ENCODE results near the gene SPEF1. TPM values are rescaled to one million over a fixed set of nuclear protein-coding genes. Genes with fewer than 3 reads are reported as not detected.

SPEF1 gene
- total and polyA plus RNA-seq, 2 of the 13 experiments (the other 11 are each of a cell fraction or from before 2014, with no cell fraction given): 0.11 to 0.27 TPM

- H3K9me3 ChIP-seq (ENCODE audit: low read length): no peaks in the 10 kb centered on the region
- H3K27me3 ChIP-seq (ENCODE audit: control insufficient read depth in 1 of 2, insufficient read depth in 2 of 2, low read length in 2 of 2): no peaks in the 10 kb centered on the region
- no peak overlapping the region for H2AFZ ChIP-seq (ENCODE audit: low read length)
- no peak overlapping the region for H3K27ac ChIP-seq (ENCODE audit: extremely low read length, insufficient read depth, low read length)
- WGBS (ENCODE audit: low lambda C conversion rate): 86% methylated on average over 4 of the region's 5 CpGs
- peaks cover 34 to 37% of the 10 kb centered on the region in 2 experiments; a peak in 4 of 5 replicates for H3K36me3 ChIP-seq (replicated peaks in 1 of 2; ENCODE audit: control insufficient read depth in 1 of 2, insufficient read depth in 2 of 2, low read length in 2 of 2)
- H3K9ac ChIP-seq (ENCODE audit: insufficient read depth, low read depth, low read length): no peak overlapping the region
- DNase-seq (ENCODE audit: low spot score) (no peak), ATAC-seq (no peak), FAIRE-seq (no peak)
- H4K20me1 ChIP-seq (ENCODE audit: insufficient read depth, low read length): no peaks in the 10 kb centered on the region
- no peaks in the 10 kb centered on the region for H3K4me1 ChIP-seq (ENCODE audit: insufficient read depth, low read length)
- in situ Hi-C loops (cut with HindIII; ENCODE audit: extremely low pct_ligation_motif_present, low pct_unique_long_range_greater_than_20kb): no loop called here
- CTCF ChIA-PET (ENCODE audit: low intra/inter-chr PET ratio, low total read pairs): no interaction called here
- H3K4me3 ChIP-seq (replicated peaks in 1 of 3; ENCODE audit: insufficient read depth in 1 of 3, low read depth in 2 of 3, low read length in 3 of 3): no peak overlapping the region
- TF ChIP-seq MAFK (conservative IDR thresholded peaks at IDR 0.05 in 1 of 2, IDR thresholded peaks at IDR 0.05 in 1 of 2; ENCODE audit: low read length in 2 of 2): peak; percentile 17 to 19; a peak in 1 of 4 replicates
- no peak for TF ChIP-seq YY1 (IDR thresholded peaks at IDR 0.05; ENCODE audit: insufficient read depth, insufficient replicate concordance, low read depth, low read length)
- TF ChIP-seq HNF4A (CRISPR knock-in tag; IDR thresholded peaks at IDR 0.05): peak; percentile 34; the same call in 1 of the 2 replicates
- BruUV-seq (replicated peaks): no TSS peak
- peaks cover 2% of the 10 kb centered on the region for H3K79me2 ChIP-seq (ENCODE audit: insufficient read depth, low read length)
- H3K4me2 ChIP-seq (ENCODE audit: low read depth, low read length): no peak overlapping the region
- intact Hi-C loops (cut with micrococcal nuclease; ENCODE audit: unreplicated experiment): no loop called here
- POLR2A ChIA-PET: interaction anchor here (3.9 kb wide), 1 partner anchor 12 kb away, joined by 21 read pairs; the partner anchor contains the start of gene ADISSP
These were observed 25.3 kb downstream of the SPEF1 start for GRCh38 chr20:3755814-3756480.

- FAIRE-seq (no peak), ATAC-seq (no peak), DNase-seq (ENCODE audit: low spot score) (no peak)
- intact Hi-C loops (cut with micrococcal nuclease; ENCODE audit: unreplicated experiment) (no loop called here), in situ Hi-C loops (cut with HindIII; ENCODE audit: extremely low pct_ligation_motif_present, low pct_unique_long_range_greater_than_20kb) (no loop called here)
- no peak overlapping the region for H2AFZ ChIP-seq (ENCODE audit: low read length)
- no peaks in the 10 kb centered on the region for H3K27me3 ChIP-seq (ENCODE audit: control insufficient read depth in 1 of 2, insufficient read depth in 2 of 2, low read length in 2 of 2)
- peaks cover under 1% of the 10 kb centered on the region; the same call in 1 of the 2 replicates for H3K4me1 ChIP-seq (ENCODE audit: insufficient read depth, low read length)
- H4K20me1 ChIP-seq (ENCODE audit: insufficient read depth, low read length): no peaks in the 10 kb centered on the region
- ChIA-PET CTCF (ENCODE audit: low intra/inter-chr PET ratio, low total read pairs) (no interaction called here), POLR2A (interaction anchor here (3.9 kb wide), 1 partner anchor 13 kb away, joined by 21 read pairs; the partner anchor contains the start of gene ADISSP)
- H3K9ac ChIP-seq (ENCODE audit: insufficient read depth, low read depth, low read length): no peak overlapping the region
- WGBS (ENCODE audit: low lambda C conversion rate): 91% methylated on average over 7 of the region's 7 CpGs
- peaks cover 33 to 34% of the 10 kb centered on the region in 2 experiments; a peak in 4 of 5 replicates for H3K36me3 ChIP-seq (replicated peaks in 1 of 2; ENCODE audit: control insufficient read depth in 1 of 2, insufficient read depth in 2 of 2, low read length in 2 of 2)
- BruUV-seq (replicated peaks): no TSS peak
- no peak overlapping the region for H3K27ac ChIP-seq (ENCODE audit: extremely low read length, insufficient read depth, low read length)
- TF ChIP-seq ZBTB2 (CRISPR knock-in tag; IDR thresholded peaks at IDR 0.05; ENCODE audit: low read depth) (no peak), AGO2 (optimal IDR thresholded peaks at IDR 0.05; ENCODE audit: low read depth, low read length) (peak; percentile 12)
- H3K79me2 ChIP-seq (ENCODE audit: insufficient read depth, low read length): peaks cover 2% of the 10 kb centered on the region
- H3K9me3 ChIP-seq (ENCODE audit: low read length): no peaks in the 10 kb centered on the region
- H3K4me2 ChIP-seq (ENCODE audit: low read depth, low read length): no peak overlapping the region
- no peak overlapping the region for H3K4me3 ChIP-seq (replicated peaks in 1 of 3; ENCODE audit: insufficient read depth in 1 of 3, low read depth in 2 of 3, low read length in 3 of 3)
These were observed 26.0 kb downstream of the SPEF1 start for GRCh38 chr20:3755269-3755668.
